PC-3 (cell line): ENCODE data around the gene GSDMA. TPM values are rescaled to one million over a fixed set of nuclear protein-coding genes. Genes with fewer than 3 reads are reported as not detected.

Source experiments
- ATAC-seq: fragments of 200-7000 bp; cut with Tn5 transposase; 2 replicates; pipeline ENCODE4 v1.9.1; 2020; ENCODE audit warnings: mild to moderate bottlenecking, moderate library complexity
- BruUV-seq: library from RNA; stranded (reverse); fragments of 400-500 nt; replicated peaks from 2 replicates; lab custom pipeline; 2021; lab: Mats Ljungman, UMichigan
- CTCF ChIA-PET: fragments of 300-600 bp; sonication (Branson Sonifier 250); formaldehyde crosslinking; loops from one replicate; lab custom pipeline; 2022; ENCODE audit warnings: antibody characterized with exemption; lab: Charles Lee
- POLR2A ChIA-PET: fragments of 300-600 bp; sonication (Branson Sonifier 250); formaldehyde crosslinking; loops from one replicate; lab custom pipeline; 2022; ENCODE audit warnings: antibody characterized with exemption; ENCODE audit not compliant: unreplicated experiment; lab: Charles Lee
- DNase-seq: peaks from one replicate; pipeline ENCODE4 v3.0.0-alpha.2; 2015
- H2AFZ ChIP-seq: fragments of 300-600 bp; sonication (generic); 2 replicates; pipeline ENCODE4 v1.6.0; 2016; ENCODE audit warnings: antibody characterized with exemption, low read length
- H3F3A ChIP-seq: fragments of 300-600 bp; sonication (generic); one replicate; pipeline ENCODE4 v1.6.0; 2017; ENCODE audit warnings: antibody characterized with exemption, low read length, control low read depth, mild to moderate bottlenecking; ENCODE audit not compliant: unreplicated experiment
- H3K27ac ChIP-seq: fragments of 300-600 bp; sonication (generic); 2 replicates; pipeline ENCODE4 v1.5.1; 2016; ENCODE audit warnings: mild to moderate bottlenecking, low read length
- H3K27me3 ChIP-seq: fragments of 300-600 bp; sonication (generic); 2 replicates; pipeline ENCODE4 v1.6.1; 2016; ENCODE audit warnings: low read length, mixed read lengths
- H3K36me3 ChIP-seq: fragments of 300-600 bp; sonication (generic); 2 replicates; pipeline ENCODE4 v1.6.1; 2016; ENCODE audit warnings: low read depth, mixed run types, low read length, mixed read lengths
- H3K4me1 ChIP-seq: fragments of 300-600 bp; sonication (generic); 2 replicates; pipeline ENCODE4 v1.5.1; 2016; ENCODE audit warnings: low read length; ENCODE audit not compliant: insufficient read depth
- H3K4me2 ChIP-seq: fragments of 300-600 bp; sonication (generic); 2 replicates; pipeline ENCODE4 v1.6.0; 2016; ENCODE audit warnings: low read length
- H3K4me3 ChIP-seq: fragments of 300-600 bp; sonication (generic); 2 replicates; pipeline ENCODE4 v1.5.1; 2016; ENCODE audit warnings: mild to moderate bottlenecking, low read length, mixed read lengths
- H3K79me2 ChIP-seq: fragments of 300-600 bp; sonication (generic); 2 replicates; pipeline ENCODE4 v1.6.1; 2017; ENCODE audit warnings: low read length, mixed read lengths
- H3K9ac ChIP-seq: fragments of 300-600 bp; sonication (generic); 2 replicates; pipeline ENCODE4 v1.6.0; 2016; ENCODE audit warnings: mild to moderate bottlenecking, low read length
- H3K9me2 ChIP-seq: fragments of 300-600 bp; sonication (generic); replicated peaks from 2 replicates; pipeline ENCODE4 v1.6.1; 2016; ENCODE audit warnings: mixed run types, low read length, mixed read lengths
- H3K9me3 ChIP-seq: fragments of 300-600 bp; sonication (generic); 2 replicates; pipeline ENCODE4 v1.6.1; 2016; ENCODE audit warnings: low read length, mixed read lengths
- H4K20me1 ChIP-seq: fragments of 300-600 bp; sonication (generic); 2 replicates; pipeline ENCODE4 v1.6.1; 2016; ENCODE audit warnings: low read length, mixed read lengths
- EZH2 ChIP-seq: fragments of 300-600 bp; sonication (generic); IDR thresholded peaks from one replicate; pipeline ENCODE4 v1.6.1; 2017; ENCODE audit warnings: antibody characterized with exemption, mild to moderate bottlenecking, low read length; ENCODE audit not compliant: unreplicated experiment
- EZH2phosphoT487 ChIP-seq: fragments of 300-600 bp; sonication (generic); IDR thresholded peaks from 2 replicates; pipeline ENCODE4 v1.6.1; 2018; ENCODE audit warnings: mild to moderate bottlenecking, antibody characterized with exemption, low read length, borderline replicate concordance
- intact Hi-C: fragments of 100-400 bp; cut with micrococcal nuclease; formaldehyde crosslinking; loops from 2 replicates; pipeline ENCODE4 v1.9.0; 2023
- total RNA-seq: library from RNA; depleted of rRNA; stranded (reverse); fragments of >200 nt; gene quantifications from 2 replicates; pipeline ENCODE4 v1.2.3, GENCODE V29; 2014
- TF ChIP-seq, protein P1 (sequence below): fragments of 300-600 bp; sonication (generic); conservative IDR thresholded peaks from 2 replicates; pipeline ENCODE4 v1.5.1; 2017; ENCODE audit warnings: antibody characterized with exemption, low read depth, mild to moderate bottlenecking, low read length

GSDMA gene
- total RNA-seq, 1 experiment from 2014 or later = not detected

DNA sequence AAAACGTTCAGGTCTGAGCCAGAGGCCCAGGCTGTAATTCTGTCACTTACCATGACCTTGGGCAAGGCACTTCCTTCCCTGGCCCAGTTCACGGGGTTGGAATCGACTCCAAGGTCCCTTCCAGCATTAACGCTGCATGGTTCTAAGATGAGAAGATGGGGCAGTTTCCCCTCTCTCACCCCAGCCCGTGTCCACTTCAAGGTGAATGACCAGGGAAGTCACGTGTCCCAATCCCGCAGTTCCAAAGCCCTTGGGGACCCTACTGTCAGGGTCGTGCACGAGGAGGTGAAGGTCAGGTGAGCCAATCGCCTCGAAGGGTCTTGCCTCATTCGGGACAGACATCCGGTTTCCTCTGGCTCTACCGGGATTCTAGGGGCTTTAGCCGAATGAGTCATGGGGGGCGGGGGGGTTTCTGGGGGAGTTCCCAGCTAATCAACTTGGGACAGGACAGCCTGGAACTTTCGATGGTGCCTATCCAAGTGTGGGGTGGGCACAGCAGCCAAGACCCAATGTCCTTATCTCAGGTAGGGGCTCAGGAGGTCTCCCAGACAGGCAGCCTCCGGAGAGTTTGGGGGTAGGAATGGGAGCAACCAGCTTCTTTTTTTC lies 51.7 kb downstream of the GSDMA start:
- TF ChIP-seq EZH2 = no peak
- Histone ChIP-seq H3K4me3 (no peak overlapping the region), H3K9ac (peak overlapping the region; percentile 14; the same call in 1 of the 2 replicates), H3K27ac (no peak overlapping the region), H3K4me2 (no peak overlapping the region), H3F3A (no peaks in the 10 kb centered on the region), H3K4me1 (peaks cover 23% of the 10 kb centered on the region), H3K27me3 (no peaks in the 10 kb centered on the region), H3K79me2 (no peaks in the 10 kb centered on the region), H4K20me1 (no peaks in the 10 kb centered on the region), H3K9me2 (no peaks in the 10 kb centered on the region), H3K36me3 (no peaks in the 10 kb centered on the region), H3K9me3 (no peaks in the 10 kb centered on the region), H2AFZ (no peak overlapping the region)
- POLR2A ChIA-PET = interaction anchor here (0.5 kb wide), 1 partner anchor 177 kb away, joined by 4 read pairs; no protein-coding TSS in a partner anchor
- ATAC-seq (no peak), DNase-seq (no peak)
- CTCF ChIA-PET = no interaction called here
- intact Hi-C loops = no loop called here
- BruUV-seq = no TSS peak

DNA sequence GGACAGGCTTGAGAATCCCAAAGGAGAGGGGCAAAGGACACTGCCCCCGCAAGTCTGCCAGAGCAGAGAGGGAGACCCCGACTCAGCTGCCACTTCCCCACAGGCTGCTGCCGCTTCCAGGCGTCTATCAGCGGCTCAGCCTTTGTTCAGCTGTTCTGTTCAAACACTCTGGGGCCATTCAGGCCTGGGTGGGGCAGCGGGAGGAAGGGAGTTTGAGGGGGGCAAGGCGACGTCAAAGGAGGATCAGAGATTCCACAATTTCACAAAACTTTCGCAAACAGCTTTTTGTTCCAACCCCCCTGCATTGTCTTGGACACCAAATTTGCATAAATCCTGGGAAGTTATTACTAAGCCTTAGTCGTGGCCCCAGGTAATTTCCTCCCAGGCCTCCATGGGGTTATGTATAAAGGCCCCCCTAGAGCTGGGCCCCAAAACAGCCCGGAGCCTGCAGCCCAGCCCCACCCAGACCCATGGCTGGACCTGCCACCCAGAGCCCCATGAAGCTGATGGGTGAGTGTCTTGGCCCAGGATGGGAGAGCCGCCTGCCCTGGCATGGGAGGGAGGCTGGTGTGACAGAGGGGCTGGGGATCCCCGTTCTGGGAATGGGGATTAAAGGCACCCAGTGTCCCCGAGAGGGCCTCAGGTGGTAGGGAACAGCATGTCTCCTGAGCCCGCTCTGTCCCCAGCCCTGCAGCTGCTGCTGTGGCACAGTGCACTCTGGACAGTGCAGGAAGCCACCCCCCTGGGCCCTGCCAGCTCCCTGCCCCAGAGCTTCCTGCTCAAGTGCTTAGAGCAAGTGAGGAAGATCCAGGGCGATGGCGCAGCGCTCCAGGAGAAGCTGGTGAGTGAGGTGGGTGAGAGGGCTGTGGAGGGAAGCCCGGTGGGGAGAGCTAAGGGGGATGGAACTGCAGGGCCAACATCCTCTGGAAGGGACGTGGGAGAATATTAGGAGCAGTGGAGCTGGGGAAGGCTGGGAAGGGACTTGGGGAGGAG lies 52.5 kb downstream of the GSDMA start, which contains the start of gene CSF3:
Gene CSF3, plus strand, starts transcription at position 436 of the 993 bp plus-strand sequence. Its CDS starts 35 bp downstream, at position 471.
- Histone ChIP-seq H3K27me3 (no peaks in the 10 kb centered on the region), H3K9ac (peak within 1 kb of the TSS; percentile 15; the same call in 1 of the 2 replicates), H4K20me1 (no peaks in the 10 kb centered on the region), H2AFZ (no peak within 1 kb of the TSS), H3K4me1 (peaks cover 30% of the 10 kb centered on the region), H3K79me2 (no peaks in the 10 kb centered on the region), H3K9me3 (no peaks in the 10 kb centered on the region), H3F3A (no peaks in the 10 kb centered on the region), H3K27ac (peak within 1 kb of the TSS; percentile 11; the same call in 1 of the 2 replicates), H3K36me3 (0 out of 2 replicates have a peak, but pooled peaks cover 4% of the 10 kb centered on the region), H3K9me2 (no peaks in the 10 kb centered on the region), H3K4me3 (no peak within 1 kb of the TSS), H3K4me2 (no peak within 1 kb of the TSS)
- intact Hi-C loops = no loop called here
- ChIA-PET POLR2A (interaction anchor here (0.5 kb wide), 1 partner anchor 176 kb away, joined by 4 read pairs; no protein-coding TSS in a partner anchor), CTCF (interaction anchor here (0.6 to 0.7 kb wide), 2 partner anchors 11 to 336 kb away, joined by 3 read pairs; no protein-coding TSS in a partner anchor)
- ATAC-seq = peak; percentile 18
- TF ChIP-seq EZH2 (no peak), EZH2phosphoT487 (no peak)
- TF ChIP-seq, protein P1, sequence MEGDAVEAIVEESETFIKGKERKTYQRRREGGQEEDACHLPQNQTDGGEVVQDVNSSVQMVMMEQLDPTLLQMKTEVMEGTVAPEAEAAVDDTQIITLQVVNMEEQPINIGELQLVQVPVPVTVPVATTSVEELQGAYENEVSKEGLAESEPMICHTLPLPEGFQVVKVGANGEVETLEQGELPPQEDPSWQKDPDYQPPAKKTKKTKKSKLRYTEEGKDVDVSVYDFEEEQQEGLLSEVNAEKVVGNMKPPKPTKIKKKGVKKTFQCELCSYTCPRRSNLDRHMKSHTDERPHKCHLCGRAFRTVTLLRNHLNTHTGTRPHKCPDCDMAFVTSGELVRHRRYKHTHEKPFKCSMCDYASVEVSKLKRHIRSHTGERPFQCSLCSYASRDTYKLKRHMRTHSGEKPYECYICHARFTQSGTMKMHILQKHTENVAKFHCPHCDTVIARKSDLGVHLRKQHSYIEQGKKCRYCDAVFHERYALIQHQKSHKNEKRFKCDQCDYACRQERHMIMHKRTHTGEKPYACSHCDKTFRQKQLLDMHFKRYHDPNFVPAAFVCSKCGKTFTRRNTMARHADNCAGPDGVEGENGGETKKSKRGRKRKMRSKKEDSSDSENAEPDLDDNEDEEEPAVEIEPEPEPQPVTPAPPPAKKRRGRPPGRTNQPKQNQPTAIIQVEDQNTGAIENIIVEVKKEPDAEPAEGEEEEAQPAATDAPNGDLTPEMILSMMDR = no peak
- no peak for DNase-seq
- no TSS peak for BruUV-seq
